GM21619 (cell line): ENCODE measurements around the gene ATF2.
"Not testable (repeated sequence)": the region's sequence is repeated elsewhere in the genome, so short reads cannot be mapped to it uniquely, and the experiment has no call there.

Experiments used
- ATAC-seq: cut with Tn5 transposase; IDR thresholded peaks from one replicate; pipeline ENCODE4 v1.9.1; 2021; ENCODE audit not compliant: unreplicated experiment

Gene ATF2

DNA sequence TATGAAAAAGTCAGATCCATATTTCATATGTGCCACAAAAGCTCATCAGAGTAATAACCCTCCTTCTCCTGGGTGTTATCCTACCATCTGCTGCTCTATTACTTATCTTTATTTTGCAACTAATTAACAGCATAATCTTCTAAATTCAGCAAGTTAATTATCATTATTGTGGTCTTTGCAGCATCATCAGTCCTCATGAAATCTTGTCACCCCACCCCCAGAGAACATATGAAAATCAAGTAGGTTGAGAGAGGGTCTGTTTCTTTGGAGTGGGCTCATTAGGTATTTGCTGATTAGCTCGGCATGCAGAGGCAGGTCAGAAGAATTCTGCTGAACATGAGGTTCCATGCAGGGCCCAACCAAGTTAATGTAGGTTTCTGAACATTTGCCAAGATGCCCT is 64.8 kb downstream of the ATF2 start:
- ATAC-seq = no peak

DNA sequence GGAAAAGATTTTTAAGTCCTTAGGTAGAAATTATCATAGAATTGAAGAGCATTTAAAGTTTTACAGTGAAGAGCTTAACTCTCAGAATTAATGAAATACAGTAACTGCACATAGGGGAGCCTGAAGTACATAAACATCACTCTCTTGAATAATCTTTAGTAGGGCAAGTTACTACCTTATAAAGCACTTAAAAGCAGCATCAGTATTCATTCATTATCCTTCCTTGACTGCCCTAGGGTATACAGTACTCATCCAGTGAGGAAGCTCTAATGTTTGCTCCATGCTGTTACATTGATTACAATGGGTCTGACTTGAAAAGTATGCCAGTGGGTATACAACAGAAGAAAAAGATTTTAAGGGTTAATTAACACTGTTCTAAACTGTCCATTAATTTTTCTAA is 66.5 kb downstream of the ATF2 start:
- ATAC-seq = no peak

DNA sequence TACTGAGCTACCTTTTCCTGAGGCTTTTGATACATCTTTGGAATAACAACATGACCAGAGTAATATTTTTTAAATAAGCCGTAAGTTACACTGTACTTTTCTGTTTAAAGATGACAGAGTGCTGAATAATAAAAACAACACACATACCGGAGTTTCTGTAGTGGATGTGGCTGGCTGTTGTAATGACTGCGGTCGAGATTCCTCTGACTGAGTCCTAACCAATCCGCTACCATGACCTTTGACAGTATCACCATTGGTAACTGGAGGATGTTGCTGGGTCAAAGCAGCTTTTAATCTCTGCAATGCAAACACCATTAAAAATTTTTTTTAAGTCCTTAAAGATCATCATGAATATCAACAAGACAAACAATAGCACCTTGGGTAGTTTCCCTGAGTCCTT is 70.7 kb downstream of the ATF2 start:
- ATAC-seq = no peak

DNA sequence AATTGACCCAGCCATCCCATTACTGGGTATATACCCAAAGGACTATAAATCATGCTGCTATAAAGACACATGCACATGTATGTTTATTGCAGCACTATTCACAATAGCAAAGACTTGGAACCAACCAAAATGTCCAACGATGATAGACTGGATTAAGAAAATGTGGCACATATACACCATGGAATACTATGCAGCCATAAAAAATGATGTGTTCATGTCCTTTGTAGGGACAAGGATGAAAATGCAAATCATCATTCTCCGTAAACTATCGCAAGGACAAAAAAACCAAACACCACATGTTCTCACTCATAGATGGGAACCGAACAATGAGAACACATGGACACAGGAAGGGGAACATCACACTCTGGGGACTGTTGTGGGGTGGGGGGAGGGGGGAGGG is 83.9 kb downstream of the ATF2 start:
- ATAC-seq = not testable (repeated sequence)

DNA sequence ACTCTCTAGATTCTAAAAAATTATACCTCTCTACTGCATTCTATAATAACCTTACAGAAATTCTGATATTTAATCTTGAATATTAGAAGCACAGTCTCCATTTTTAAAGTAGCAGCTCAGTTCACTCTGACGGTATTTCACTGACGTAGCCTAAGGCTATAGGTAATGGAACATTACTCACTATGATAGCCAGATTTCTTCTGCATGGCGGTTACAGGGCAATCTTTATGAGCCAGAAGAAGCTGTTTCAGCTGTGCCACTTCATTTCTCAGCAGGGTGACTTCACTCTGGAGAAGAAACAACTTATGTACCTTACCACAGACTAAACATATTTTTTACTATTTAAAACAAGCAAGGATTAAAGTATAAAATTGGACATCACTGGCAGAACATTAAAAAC is 87.5 kb downstream of the ATF2 start:
- no peak for ATAC-seq

DNA sequence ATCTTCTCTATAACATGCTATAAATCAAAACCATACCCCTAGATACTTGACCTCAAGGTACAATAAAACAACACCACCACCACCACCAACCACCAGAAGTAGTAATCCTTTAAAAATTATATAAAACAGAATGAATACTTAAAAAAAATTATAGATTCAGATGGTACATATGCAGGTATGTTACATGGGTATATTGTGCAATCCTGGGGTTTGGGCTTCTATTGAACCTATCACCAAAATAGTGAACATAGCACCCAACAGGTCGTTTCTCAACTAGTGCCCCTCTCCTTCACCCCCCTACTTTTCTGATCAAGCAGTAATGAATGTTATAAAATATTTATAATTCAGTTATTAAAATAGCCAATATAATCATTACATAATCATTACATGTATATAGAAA is 91.7 kb downstream of the ATF2 start:
- ATAC-seq = no peak

DNA sequence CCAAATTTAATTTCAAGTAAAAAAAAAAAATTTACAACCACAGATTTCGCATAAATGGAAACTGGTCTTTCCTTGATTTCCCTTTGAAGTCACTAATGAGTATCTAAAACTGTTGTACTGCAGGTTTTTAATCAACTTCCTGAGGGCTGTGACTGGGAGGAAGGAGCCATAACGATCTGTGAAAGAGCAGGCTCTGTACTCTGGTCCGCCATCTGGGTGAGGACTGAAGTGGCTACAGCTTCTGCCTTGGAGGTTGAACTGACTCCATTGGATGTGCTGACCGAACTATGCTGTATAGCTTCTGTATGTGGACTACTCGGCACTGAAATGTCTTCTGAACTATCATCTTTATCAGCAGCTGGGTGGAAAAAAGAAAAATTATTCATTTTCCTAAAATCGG is 93.5 kb downstream of the ATF2 start:
- ATAC-seq = no peak

DNA sequence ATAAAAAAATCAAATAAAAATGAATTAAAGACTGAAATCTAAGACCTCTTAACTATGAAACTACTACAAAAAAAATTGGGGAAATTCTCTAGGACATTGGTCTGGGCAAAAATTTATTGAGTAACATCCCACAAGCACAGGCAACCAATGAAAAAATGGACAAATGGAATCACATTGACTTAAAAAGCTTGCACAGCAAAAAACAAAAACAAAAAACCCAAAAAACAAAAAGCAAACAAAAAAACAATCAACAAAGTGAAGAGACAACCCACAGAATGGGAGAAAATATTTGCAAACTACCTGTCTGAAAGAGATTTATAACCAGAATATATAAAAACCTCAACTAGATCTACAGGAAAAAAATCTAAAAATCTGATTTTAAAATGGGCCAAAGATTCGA is 99.5 kb downstream of the ATF2 start:
- ATAC-seq = no peak

DNA sequence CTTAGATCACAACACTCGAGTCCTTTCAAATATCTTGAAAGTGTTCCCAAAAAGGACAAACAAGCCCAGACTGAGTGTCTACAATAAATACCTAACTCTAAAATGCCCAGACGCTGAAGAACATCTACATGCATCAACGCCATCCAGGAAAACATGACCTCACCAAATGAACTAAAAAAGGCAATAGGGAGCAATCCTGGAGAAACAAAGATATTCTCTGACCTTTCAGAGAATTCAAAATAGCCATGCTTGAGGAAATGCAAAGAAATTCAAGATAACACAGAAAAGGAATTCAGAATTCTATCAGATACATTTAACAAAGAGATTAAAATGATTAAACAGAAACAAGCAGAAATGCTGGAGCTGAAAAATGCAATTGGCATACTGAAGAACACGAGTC is 101.6 kb downstream of the ATF2 start:
- no peak for ATAC-seq

DNA sequence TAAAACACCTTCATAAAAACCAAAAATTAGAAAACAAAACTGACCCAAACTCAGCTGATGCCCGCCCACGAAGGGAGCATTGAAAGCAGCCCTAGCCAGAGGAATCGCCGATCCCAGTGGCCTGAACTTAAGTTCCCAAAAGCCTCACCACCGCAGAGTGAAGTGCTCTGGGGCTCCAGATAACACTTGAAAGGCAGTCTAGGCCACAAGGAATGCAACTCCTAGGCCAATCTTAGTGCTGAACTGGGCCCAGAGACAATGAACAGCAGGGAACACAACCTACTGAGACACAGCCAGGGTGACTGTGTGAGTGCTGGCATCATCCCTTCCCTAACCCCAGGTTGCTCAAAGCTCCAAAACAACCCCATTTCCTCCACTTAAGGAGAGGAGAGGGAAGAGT is 103.2 kb downstream of the ATF2 start:
- ATAC-seq = no peak

DNA sequence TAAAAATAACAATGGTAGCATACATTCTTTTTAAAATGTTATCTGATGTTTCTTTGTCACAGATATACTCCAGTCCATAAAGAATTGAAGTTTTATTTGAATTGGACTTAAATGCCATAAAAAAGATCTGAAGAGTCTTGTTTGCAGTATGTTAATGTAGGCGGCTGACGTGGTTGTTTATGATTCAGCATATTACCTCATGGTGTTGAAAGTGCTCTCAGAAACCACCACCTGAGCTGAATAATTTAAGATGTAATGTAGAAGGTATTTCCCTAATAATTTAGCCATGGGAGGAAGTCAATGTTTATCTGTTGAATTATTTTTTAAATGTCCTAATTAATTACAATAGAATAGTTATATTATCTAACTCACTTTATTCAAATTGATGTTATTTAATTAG is 104.3 kb downstream of the ATF2 start:
- no peak for ATAC-seq

DNA sequence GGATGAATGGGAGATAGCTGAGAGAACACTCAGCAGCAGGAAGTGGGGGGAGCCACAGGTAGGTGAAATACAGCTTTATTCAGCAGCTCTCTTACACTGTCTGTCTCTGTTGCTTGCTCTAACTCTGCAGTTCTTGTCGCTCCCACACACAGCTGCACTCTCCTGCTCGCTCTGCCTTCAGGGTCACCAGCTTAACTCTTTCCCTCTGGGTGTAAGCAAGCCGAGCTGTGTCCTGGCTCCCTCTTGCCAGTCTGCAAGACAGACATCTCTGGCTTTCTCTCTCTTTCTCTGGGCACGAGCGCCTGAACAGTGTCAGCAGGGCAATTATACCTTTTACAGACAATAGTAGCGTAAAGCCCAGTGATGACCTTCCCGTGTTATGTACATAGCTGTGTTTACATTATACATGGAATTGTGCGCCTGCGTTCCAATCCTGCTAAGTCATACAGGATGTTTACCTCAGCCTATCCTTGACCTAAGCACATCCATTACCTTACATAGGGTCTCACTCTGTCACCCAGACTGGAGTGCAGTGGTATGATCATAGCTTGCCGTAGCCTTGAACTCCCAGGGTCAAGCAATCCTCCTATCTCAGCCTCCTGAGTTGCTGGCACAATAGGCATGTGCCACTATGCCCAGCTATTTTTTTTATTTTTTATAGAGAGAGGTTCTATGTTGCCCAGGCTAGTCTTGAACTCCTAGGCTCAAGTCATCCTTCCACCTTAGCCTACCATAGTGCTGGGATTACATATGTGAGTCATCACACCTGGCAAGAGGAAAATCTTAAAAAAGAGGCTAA is 105.0 kb downstream of the ATF2 start:
- ATAC-seq = no peak

DNA sequence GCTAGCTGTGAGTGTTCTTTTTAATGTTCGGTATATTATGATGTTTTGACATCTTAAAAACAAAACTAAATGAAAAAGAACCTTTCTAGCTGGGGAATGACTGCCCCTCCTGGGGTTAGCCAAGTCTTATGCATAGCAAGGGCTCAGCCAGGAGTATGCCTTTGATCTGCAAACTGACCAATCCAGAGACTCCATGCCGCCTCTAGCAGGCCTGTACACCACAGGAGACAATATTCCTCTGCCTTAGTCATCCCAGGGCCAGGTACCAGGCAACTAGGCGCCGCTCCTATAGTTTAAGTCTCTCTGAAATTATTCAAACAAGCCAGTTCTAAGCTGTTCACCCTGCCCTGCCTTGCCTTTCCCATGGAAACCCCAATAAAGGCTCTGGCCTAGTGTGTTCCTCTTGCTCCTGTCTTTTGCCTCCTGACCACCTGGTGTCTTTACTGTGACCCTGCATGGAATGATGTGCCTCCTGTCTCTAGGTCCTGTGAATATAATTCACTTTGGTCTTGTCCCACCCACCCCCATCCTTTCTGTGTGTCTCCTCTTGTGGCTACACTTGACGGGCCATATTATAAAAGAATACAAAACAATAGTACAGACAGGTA is 110.8 kb downstream of the ATF2 start:
- no peak for ATAC-seq

DNA sequence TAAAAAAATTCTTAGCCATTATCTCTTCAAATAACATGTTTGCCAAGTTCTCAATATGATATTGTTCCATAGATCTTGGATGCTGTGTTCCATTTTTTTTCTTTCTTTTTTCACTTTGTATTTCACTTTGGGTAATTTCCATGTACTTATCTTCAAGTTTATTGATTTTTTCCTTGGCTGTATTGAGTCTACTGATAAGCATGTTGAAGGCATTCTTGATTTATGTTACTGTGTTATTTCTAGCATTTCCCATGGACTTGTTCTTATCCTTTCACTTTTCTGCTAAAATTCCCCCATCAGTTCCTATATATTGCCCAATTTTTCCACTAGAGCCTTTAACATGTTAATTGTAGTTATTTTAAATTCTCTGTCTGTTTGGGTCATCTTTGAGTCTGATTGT is 112.0 kb downstream of the ATF2 start:
- ATAC-seq = no peak

DNA sequence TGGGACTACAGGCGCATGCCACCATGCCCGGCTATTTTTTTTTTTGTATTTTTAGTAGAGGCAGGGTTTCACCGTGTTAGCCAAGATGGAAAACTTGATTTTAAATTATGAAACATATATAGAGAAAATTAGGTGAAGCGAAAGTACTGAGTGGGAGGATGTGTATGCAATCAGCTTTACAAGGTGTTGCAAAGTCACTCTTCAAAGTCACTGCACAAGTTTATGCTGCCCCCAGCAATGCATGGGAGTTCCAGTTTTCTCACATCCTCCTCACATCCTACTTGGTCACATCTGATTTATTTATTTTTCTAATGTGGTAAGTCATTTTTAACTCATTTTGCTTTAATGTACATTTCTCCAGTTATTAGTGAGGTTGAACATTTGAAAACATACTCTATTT is 113.7 kb downstream of the ATF2 start:
- no peak for ATAC-seq

DNA sequence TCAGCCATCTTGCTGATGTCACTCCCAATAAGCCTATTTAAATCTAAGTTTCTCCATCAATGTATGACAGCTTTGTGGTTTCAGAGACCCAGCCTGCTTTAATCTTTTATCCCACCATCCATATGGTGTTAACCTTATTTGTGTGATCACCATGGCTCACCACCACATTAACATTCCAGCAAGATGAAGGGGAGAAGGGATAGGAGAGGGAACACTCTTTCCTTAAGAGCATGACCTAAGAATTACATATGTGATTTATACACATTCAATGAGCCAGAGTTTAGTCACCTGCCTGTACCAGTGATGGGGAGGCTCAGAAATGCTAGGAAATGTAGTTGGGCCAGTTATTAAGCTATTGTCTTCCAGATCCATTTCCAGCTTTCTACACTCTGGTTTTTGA is 118.3 kb downstream of the ATF2 start:
- no peak for ATAC-seq

DNA sequence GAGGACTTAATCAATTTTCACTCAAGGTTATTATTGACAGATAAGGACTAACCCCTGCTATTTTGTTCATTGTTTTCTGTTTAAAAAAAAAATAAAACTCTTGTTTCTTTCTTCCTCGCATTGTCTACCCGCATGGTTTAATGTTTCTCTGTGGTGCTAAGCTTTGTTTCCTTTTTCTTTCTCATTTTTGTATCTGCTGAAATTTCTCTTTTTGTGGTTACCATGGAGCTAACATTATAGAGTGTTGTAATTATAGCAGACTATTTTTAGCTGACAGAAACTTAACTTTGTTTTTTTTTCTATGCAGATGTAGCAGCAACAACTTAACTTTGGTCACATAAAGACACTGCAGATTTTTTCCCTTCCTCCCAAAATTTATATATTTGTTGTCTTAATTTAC is 119.7 kb downstream of the ATF2 start:
- no peak for ATAC-seq

DNA sequence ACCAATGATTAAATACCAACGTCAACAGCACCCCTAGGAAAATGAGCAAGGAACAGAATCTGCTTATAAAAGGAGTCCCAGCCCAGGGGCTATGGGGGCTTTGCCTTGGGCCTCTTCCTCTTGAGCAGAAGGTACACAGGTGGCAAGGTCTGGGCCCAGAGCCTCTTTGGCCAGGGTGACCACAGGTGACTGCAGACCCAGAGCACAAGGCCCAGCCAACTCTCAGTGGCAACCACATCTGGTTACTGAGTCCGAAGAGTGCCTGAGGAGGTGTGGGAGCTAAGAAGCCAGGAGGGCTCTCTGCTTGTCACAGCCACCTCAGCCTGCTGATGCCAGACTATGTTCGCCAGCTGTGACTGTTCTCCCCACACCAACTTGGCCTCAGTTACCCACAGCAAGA is 128.5 kb downstream of the ATF2 start:
- no peak for ATAC-seq

DNA sequence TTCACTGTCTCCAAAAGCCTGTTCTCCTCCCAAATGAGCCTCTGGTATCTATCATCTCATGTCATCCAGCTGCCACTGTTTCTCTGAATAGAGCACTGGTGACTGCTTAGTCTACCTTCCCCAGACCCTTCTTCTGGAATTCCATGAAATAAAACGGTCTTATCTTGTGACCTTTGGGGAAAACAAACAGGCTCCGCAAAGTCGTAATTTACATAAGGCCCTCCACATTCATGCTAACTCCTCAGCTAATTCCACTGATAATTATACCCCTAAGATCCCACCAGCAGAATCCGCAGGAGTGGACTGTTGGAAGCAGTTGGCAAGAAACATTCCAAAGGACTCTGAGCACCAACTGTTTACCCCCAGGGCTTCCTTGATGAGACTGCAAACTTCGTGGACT is 129.0 kb downstream of the ATF2 start:
- no peak for ATAC-seq

DNA sequence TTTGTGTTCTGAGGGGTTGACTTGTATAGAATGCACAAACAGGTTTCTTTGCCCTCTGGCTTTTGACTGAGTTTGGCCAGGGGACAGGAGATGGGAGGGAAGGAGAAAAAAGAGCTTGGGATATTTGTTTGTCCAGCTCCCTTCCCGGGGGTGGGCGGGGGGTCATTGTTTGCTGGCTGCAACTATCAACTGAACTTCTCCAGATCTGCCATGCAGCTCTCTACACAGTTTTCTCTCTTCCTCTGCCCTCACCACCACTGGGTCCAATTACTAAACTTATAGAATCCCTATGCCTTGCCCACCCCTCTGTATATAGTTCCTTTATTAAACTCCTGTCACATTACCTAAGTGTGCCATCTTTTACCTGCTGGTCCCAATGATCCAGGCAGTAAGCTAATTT is 130.1 kb downstream of the ATF2 start:
- ATAC-seq = no peak

DNA sequence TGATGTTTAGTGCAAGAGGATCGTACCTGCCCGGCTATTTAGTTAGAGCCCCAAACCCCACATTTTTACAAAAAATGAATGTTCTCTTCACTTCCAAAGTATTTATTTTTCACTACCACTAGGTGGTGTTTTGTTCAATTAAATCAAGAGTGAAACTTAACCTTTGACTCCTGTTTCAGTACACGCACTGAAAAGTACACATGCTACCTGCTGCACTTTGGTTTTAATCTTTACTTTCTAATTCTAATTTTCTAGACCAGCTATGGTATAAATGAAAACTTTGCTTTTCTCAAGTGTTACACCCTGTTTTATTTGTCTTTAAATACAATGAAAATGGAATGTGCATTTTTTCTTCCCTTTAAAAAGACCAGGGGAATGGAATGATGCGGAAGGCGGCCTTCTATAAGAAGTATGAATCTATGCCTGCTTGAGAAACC is 131.4 kb downstream of the ATF2 start:
- no peak for ATAC-seq

DNA sequence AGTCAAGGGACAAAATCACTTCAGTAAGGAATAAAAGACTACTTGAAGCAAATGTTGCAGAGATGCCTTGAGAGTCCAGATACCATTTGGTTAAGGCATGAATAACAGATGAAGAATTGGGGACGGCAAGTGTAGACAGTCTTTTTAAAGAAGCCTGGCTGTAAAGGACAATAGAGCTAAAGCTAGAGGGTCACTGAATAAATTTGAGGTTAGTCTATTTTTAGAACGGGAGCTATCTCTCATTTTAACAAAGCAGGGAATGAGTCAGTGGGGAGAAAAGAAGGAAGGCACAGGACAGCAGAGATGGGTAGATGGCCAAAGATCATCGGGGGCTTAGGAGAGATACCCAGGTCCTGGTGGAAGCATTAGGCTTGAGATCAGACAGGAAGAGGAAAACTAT is 132.2 kb downstream of the ATF2 start:
- ATAC-seq = no peak

DNA sequence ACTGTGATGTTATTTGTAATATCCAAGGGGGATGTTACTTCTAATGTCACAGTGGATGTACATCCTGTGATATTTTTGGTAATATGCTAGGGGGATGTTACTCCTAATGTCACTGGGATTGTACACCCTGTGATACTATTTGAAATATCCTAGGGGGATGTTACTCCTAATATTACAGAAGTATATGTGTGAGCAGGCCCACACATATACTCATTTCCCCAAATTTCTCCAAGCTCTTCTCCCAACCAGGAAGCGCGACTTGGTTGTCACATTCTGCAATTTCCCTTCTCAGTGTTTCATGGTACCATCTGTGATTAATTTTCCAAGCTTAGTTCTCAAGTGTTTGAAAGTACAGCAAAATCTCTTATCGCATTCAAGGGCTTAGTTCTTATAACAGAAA is 133.3 kb downstream of the ATF2 start:
- no peak for ATAC-seq
